ENCODE results near the gene FMO2.
A peak's percentile ranks its signal among the peaks of the same experiment; 100 is the strongest.

FMO2 gene

GRCh38 chr1:171179318-171180227, 5.5 kb upstream of the FMO2 start:
- no peak overlapping the region for H2AFZ ChIP-seq
- no peaks in the 10 kb centered on the region for H3K27me3 ChIP-seq (ENCODE audit: control insufficient read depth, insufficient read depth, low read length)
- H3K9ac ChIP-seq = no peak overlapping the region
- TF ChIP-seq CTCF (IDR thresholded peaks at IDR 0.05) = no peak
- H3K4me2 ChIP-seq (ENCODE audit: low read length) = no peak overlapping the region
- H3K4me1 ChIP-seq = no peaks in the 10 kb centered on the region
- no peaks in the 10 kb centered on the region for H3K79me2 ChIP-seq
- no peaks in the 10 kb centered on the region for H3K9me3 ChIP-seq (ENCODE audit: control insufficient read depth, low read length)
- no peak overlapping the region for H3K4me3 ChIP-seq (ENCODE audit: low read depth, low read length)
- no peaks in the 10 kb centered on the region for H3K36me3 ChIP-seq (ENCODE audit: control insufficient read depth, insufficient read depth, low read length)
- H3K27ac ChIP-seq = no peak overlapping the region

- H3K79me2 ChIP-seq = no peaks in the 10 kb centered on the region
Observed at GRCh38 chr1:171180670-171181069, 4.4 kb upstream of the FMO2 start.

GRCh38 chr1:171188388-171189266, 3.5 kb downstream of the FMO2 start:
- Histone ChIP-seq H3K36me3 (ENCODE audit: control insufficient read depth, insufficient read depth, low read length) (no peaks in the 10 kb centered on the region), H3K27me3 (ENCODE audit: control insufficient read depth, insufficient read depth, low read length) (no peaks in the 10 kb centered on the region), H3K9me3 (ENCODE audit: control insufficient read depth, low read length) (no peaks in the 10 kb centered on the region), H3K4me1 (no peaks in the 10 kb centered on the region), H3K4me3 (ENCODE audit: low read depth, low read length) (no peak overlapping the region), H3K27ac (no peak overlapping the region), H3K9ac (no peak overlapping the region), H3K79me2 (no peaks in the 10 kb centered on the region), H2AFZ (no peak overlapping the region), H3K4me2 (ENCODE audit: low read length) (no peak overlapping the region)
- peak; percentile 48 for TF ChIP-seq CTCF (IDR thresholded peaks at IDR 0.05)

More at GRCh38 chr1:171180670-171181069, 4.4 kb upstream of the FMO2 start:
- Histone ChIP-seq H3K4me1 (no peaks in the 10 kb centered on the region), H3K4me2 (ENCODE audit: low read length) (no peak overlapping the region), H3K4me3 (ENCODE audit: low read depth, low read length) (no peak overlapping the region), H3K9me3 (ENCODE audit: control insufficient read depth, low read length) (no peaks in the 10 kb centered on the region), H2AFZ (no peak overlapping the region), H3K27me3 (ENCODE audit: control insufficient read depth, insufficient read depth, low read length) (no peaks in the 10 kb centered on the region), H3K9ac (no peak overlapping the region), H3K36me3 (ENCODE audit: control insufficient read depth, insufficient read depth, low read length) (no peaks in the 10 kb centered on the region), H3K27ac (no peak overlapping the region)
- no peak for TF ChIP-seq CTCF (IDR thresholded peaks at IDR 0.05)

- no peaks in the 10 kb centered on the region for H3K4me1 ChIP-seq
- H3K27me3 ChIP-seq (ENCODE audit: control insufficient read depth, insufficient read depth, low read length) = no peaks in the 10 kb centered on the region
- H2AFZ ChIP-seq = no peak overlapping the region
- no peak overlapping the region for H3K9ac ChIP-seq
- H3K27ac ChIP-seq = no peak overlapping the region
- H3K4me3 ChIP-seq (ENCODE audit: low read depth, low read length) = no peak overlapping the region
- H3K9me3 ChIP-seq (ENCODE audit: control insufficient read depth, low read length) = no peaks in the 10 kb centered on the region
- no peak overlapping the region for H3K4me2 ChIP-seq (ENCODE audit: low read length)
- TF ChIP-seq CTCF (IDR thresholded peaks at IDR 0.05) = no peak
- no peaks in the 10 kb centered on the region for H3K36me3 ChIP-seq (ENCODE audit: control insufficient read depth, insufficient read depth, low read length)
- H3K79me2 ChIP-seq = no peaks in the 10 kb centered on the region
Observed at GRCh38 chr1:171191992-171192391, 6.9 kb downstream of the FMO2 start.
